IPS-20b (cell line): ENCODE data around the gene IQSEC3.

Source experiments
- H3K27ac ChIP-seq: one replicate; pipeline ENCODE4 v1.5.1; 2013; ENCODE audit warnings: low read length
- H3K27me3 ChIP-seq: 2 replicates; pipeline ENCODE4 v1.6.1; 2013; ENCODE audit warnings: mild to moderate bottlenecking, low read length, inconsistent platforms; ENCODE audit not compliant: insufficient read depth
- H3K36me3 ChIP-seq: 2 replicates; pipeline ENCODE4 v1.6.1; 2013; ENCODE audit warnings: low read depth, mild to moderate bottlenecking, inconsistent platforms, low read length, moderate library complexity; ENCODE audit not compliant: insufficient read depth
- H3K4me1 ChIP-seq: 2 replicates; pipeline ENCODE4 v1.6.1; 2013; ENCODE audit warnings: mild to moderate bottlenecking, control low read depth, inconsistent platforms, low read length, moderate library complexity; ENCODE audit not compliant: insufficient read depth
- H3K4me3 ChIP-seq: 2 replicates; pipeline ENCODE4 v1.5.1; 2013; ENCODE audit warnings: mild to moderate bottlenecking, low read length, inconsistent platforms
- H3K9ac ChIP-seq: 2 replicates; pipeline ENCODE4 v1.6.1; 2013; ENCODE audit warnings: low read depth, mild to moderate bottlenecking, inconsistent platforms, low read length, moderate library complexity
- H3K9me3 ChIP-seq: 2 replicates; pipeline ENCODE4 v1.6.1; 2013; ENCODE audit warnings: mild to moderate bottlenecking, low read depth, low read length, inconsistent platforms; ENCODE audit not compliant: insufficient read depth

Gene IQSEC3

DNA sequence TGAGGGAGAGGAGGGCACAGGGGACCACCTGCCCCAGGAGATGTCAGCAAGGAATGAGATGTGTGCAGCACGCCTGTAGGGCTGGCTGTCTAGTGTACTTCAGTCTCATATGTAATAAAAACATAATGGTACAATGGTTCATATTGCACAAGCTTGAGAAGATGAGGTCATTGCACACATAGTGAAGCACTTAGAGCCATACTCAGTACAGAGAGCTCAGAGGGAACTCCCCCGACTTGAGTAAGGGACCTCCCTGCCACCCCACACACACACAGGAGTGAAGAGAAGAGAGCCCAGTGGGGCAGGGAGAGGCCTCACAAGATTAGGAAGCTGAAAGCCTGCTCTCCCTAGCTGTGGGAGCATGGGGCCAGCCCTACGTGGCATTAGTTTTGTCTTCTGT lies 85.9 kb downstream of the IQSEC3 start:
- H3K9ac ChIP-seq, result no peak overlapping the region
- no peak overlapping the region for H3K27ac ChIP-seq
- H3K4me3 ChIP-seq, result no peak overlapping the region
- no peaks in the 10 kb centered on the region for H3K27me3 ChIP-seq
- H3K9me3 ChIP-seq, result no peaks in the 10 kb centered on the region
- H3K36me3 ChIP-seq, result no peaks in the 10 kb centered on the region
- peaks cover 9% of the 10 kb centered on the region; the same call in 1 of the 2 replicates for H3K4me1 ChIP-seq

DNA sequence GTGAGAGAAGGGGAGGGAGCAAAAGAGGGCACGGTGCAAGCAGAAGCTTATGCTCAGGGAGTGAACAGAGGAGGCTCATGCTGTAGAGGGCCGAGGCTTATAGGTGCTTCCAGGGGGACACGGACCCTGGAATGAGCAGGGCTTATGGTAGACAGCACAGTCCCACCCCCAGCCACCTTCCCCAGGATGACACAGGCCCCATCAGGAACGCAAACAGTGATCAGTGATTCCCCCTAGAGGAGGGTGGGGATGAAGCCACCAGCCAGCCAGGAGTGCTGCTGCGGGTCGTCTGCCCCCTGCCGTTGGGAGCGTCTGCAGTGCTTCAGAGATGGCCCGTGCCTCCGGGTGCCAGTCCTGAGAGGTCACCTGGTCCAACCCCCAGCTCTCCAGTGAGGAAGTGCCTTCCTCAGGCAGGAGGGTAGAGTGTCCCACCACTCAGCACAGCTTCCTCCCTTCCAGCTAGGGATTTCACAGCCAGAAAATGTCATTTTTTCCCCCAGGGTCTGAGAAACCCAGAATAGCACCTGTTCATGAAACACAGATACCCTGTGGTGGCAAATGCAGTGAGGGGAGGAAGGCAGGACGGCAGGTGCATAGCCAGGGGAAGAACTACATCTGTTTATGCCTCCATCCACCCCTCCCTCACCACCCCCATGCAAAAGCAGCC lies 86.6 kb downstream of the IQSEC3 start:
- Histone ChIP-seq H3K27ac (no peak overlapping the region), H3K36me3 (no peaks in the 10 kb centered on the region), H3K9ac (no peak overlapping the region), H3K27me3 (no peaks in the 10 kb centered on the region), H3K4me3 (no peak overlapping the region), H3K4me1 (peaks cover 9% of the 10 kb centered on the region; the same call in 1 of the 2 replicates), H3K9me3 (no peaks in the 10 kb centered on the region)

DNA sequence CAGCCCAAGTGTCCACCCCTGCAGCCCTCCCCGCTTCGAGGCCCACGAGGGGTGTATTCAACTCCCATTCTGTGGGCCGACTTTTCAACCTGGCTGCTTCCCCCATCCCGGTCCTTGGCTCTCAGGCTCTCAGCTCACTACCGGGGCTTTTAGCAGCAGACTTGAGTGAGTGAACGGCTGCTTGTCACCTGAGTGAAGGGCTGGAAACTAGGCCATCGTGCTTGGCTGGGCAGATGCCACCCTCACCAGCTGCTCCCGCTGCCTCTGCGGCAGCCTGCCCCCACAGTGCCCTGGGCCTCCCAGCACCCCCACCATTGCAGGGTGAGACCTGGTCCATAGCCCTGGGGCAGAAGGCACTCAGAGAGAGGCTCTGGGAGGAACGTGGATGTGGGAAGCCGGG lies 87.5 kb downstream of the IQSEC3 start:
- H3K9ac ChIP-seq, result no peak overlapping the region

DNA sequence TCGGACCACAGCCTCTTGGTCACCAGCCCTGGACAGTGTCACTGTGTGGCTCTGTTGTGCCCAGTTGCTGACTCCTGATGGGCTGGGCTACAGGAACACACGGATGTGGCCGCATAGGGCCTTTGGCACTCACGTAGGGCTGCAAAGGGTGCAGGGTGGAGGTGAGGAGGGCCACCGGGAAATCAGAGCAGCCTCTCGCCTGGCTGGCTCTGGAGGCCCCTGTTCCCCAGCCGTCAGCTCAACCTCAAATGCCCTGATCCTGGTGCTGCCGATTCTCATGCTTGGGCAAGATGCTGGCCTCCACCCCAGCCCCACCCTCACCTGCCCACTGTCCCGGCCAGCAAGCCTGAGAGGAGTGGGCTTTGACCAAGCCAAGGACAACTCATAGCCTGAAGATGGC lies 88.4 kb downstream of the IQSEC3 start:
- H3K27ac ChIP-seq, result no peak overlapping the region

More for the DNA sequence above, 87.5 kb downstream of the IQSEC3 start:
- peaks cover 9% of the 10 kb centered on the region; the same call in 1 of the 2 replicates for H3K4me1 ChIP-seq
- no peak overlapping the region for H3K4me3 ChIP-seq
- no peak overlapping the region for H3K27ac ChIP-seq
- no peaks in the 10 kb centered on the region for H3K27me3 ChIP-seq
- no peaks in the 10 kb centered on the region for H3K9me3 ChIP-seq
- no peaks in the 10 kb centered on the region for H3K36me3 ChIP-seq

DNA sequence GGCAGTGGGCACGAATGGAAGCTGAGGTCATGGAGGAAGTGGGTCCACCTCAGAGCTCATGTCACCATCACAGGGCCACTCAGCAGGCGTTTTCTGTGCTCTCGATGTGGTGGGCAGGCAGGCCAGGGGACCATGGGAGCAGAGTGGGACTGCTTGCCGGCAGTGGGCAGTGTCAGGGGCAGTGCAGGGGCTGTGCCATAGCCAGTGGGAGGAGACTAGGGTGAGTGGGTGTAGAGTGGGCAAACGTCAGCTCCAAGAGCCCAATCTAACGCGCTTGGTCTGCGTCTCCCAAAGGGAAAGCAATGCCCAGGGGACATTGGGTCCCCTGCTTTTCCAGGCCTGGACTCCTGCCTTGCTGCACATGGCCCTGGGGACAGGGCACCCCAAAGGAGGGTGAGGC lies 89.1 kb downstream of the IQSEC3 start:
- no peaks in the 10 kb centered on the region for H3K9me3 ChIP-seq
- no peak overlapping the region for H3K27ac ChIP-seq
- no peaks in the 10 kb centered on the region for H3K36me3 ChIP-seq
- H3K4me3 ChIP-seq, result no peak overlapping the region
- H3K9ac ChIP-seq, result no peak overlapping the region
- H3K27me3 ChIP-seq, result no peaks in the 10 kb centered on the region; the same call in 1 of the 2 replicates
- H3K4me1 ChIP-seq, result peaks cover 9% of the 10 kb centered on the region; the same call in 1 of the 2 replicates

More for the DNA sequence above, 88.4 kb downstream of the IQSEC3 start:
- no peak overlapping the region for H3K4me3 ChIP-seq
- no peaks in the 10 kb centered on the region; the same call in 1 of the 2 replicates for H3K27me3 ChIP-seq
- no peak overlapping the region for H3K9ac ChIP-seq
- H3K4me1 ChIP-seq, result peaks cover 9% of the 10 kb centered on the region; the same call in 1 of the 2 replicates
- H3K36me3 ChIP-seq, result no peaks in the 10 kb centered on the region
- no peaks in the 10 kb centered on the region for H3K9me3 ChIP-seq

DNA sequence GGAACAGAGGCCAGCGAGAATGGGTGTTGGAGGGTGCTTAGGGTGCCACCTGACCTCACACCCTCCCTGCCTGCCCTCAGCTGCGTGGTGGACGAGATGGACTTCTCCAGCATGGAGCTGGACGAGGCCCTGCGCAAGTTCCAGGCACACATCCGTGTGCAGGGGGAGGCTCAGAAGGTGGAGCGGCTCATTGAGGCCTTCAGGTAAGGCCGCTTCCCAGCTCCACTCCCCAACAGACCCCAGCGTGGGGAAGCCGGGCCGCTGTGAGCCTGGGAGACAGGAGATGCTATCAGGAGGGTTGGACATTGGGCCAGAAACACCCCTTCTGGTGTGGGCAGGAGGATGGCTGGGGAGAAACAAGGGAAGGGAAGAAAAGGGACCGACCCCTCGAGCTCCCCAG lies 90.4 kb downstream of the IQSEC3 start:
- Histone ChIP-seq H3K4me3 (no peak overlapping the region), H3K27ac (no peak overlapping the region), H3K4me1 (peaks cover 4% of the 10 kb centered on the region; the same call in 1 of the 2 replicates), H3K27me3 (no peaks in the 10 kb centered on the region; the same call in 1 of the 2 replicates), H3K9ac (no peak overlapping the region), H3K36me3 (no peaks in the 10 kb centered on the region), H3K9me3 (no peaks in the 10 kb centered on the region)

- H3K9ac ChIP-seq, result no peak overlapping the region
- no peak overlapping the region for H3K27ac ChIP-seq
- H3K4me3 ChIP-seq, result no peak overlapping the region
- peaks cover 3% of the 10 kb centered on the region; the same call in 1 of the 2 replicates for H3K4me1 ChIP-seq
- no peaks in the 10 kb centered on the region; the same call in 1 of the 2 replicates for H3K27me3 ChIP-seq
- no peaks in the 10 kb centered on the region for H3K36me3 ChIP-seq
- H3K9me3 ChIP-seq, result no peaks in the 10 kb centered on the region
Measured at GRCh38 chr12:157644-158043, 91.1 kb downstream of the IQSEC3 start.

DNA sequence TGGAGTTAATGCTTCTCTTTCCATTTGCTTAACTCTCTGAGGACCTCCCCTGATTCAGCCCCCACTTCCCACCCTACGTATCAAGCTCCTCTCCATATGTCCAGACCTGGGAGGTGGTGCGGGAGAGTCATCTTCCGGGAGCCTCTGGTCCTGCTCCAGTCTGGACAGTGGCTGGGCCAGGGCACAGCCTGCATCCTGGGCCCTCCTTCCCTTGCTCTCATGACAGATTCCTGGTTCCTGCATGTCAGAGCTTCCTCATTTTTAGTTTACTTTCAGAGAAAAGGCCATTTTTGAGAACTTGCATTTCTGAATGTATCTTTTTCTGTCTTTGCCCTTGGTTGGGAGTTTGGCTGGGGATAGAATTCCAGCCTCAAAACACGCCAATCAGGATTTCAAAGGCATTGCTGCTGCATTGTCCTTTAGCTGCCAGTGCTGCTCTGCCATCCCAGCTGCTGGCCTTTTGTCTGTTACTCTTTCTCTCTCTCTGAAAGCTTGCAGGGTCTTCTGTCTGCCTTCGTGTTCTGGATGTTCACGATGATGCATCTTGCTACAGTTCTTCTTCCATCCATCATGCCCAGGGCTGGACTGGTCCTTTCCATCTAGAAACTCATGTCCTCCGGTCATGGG lies 92.7 kb downstream of the IQSEC3 start:
- Histone ChIP-seq H3K9me3 (no peaks in the 10 kb centered on the region), H3K4me1 (no peaks in the 10 kb centered on the region), H3K9ac (no peak overlapping the region), H3K27me3 (no peaks in the 10 kb centered on the region; the same call in 1 of the 2 replicates), H3K27ac (no peak overlapping the region), H3K36me3 (no peaks in the 10 kb centered on the region), H3K4me3 (no peak overlapping the region)

DNA sequence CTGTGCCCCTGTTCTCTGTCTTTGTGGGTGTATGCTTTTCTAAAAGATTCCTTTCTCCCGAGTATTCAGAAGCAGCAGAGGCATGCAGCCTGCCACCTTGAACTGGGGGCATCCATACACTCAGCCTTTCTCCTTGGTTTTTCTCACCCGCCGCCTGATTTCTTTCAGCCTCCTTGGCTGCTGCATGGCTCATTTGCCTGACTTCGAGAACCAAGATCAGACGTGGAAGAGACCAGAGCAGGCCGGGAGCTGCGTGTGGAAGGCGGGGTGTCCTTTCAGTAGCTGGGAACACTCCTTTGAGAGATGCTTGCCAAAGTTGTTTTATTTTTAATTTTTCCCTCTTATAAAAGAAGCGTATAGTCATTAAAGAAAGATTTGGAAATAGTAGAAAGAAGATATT lies 94.3 kb downstream of the IQSEC3 start:
- H3K4me1 ChIP-seq, result no peaks in the 10 kb centered on the region
- no peak overlapping the region for H3K4me3 ChIP-seq
- no peaks in the 10 kb centered on the region for H3K36me3 ChIP-seq

GRCh38 chr12:161823-162222 lies 95.3 kb downstream of the IQSEC3 start:
- Histone ChIP-seq H3K9ac (no peak overlapping the region), H3K36me3 (no peaks in the 10 kb centered on the region), H3K27ac (no peak overlapping the region), H3K4me1 (no peaks in the 10 kb centered on the region), H3K4me3 (no peak overlapping the region), H3K9me3 (no peaks in the 10 kb centered on the region), H3K27me3 (no peaks in the 10 kb centered on the region; the same call in 1 of the 2 replicates)

More for the DNA sequence above, 94.3 kb downstream of the IQSEC3 start:
- Histone ChIP-seq H3K27ac (no peak overlapping the region), H3K9ac (no peak overlapping the region), H3K27me3 (no peaks in the 10 kb centered on the region; the same call in 1 of the 2 replicates), H3K9me3 (no peaks in the 10 kb centered on the region)

DNA sequence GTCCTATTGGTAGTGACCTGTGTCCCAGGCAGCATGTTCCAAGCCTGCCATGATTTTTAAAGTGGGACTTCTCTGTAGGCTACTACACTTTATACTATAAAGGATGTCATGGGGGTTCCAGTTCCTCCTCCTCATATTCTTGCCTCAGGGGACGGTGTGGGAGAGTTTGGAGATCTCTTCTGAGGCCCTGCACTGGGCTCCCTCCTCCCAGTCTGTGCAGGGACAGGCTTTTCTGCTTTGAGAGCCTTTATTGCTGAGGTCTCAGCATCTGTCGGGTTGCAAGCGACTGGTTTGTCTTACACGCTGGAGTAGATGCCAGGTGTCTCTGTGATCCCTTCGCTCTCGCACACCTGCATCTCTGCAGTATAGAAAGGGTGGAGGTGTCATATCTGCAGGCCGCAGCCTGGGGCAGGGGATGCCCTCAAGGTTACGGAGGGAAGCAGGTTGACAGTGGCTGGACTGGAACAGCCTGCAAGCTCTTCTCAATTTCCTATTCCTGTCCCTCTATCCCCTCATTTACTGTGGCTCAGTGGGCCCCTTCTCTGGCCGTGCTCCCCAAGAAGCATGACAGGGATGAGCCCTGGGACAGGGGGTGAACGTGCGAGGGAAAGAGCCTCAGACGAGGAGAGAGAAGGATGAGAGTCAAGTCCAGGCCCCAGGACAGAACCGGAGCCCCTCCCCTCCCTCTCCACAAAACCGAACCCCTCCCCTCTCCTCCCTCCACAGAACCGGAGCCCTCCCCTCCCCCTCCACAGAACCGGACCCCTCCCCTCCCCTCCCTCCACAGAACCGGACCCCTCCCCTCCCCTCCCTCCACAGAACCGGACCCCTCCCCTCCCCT lies 96.1 kb downstream of the IQSEC3 start:
- H3K36me3 ChIP-seq, result no peaks in the 10 kb centered on the region
- H3K9me3 ChIP-seq, result no peaks in the 10 kb centered on the region
- H3K27ac ChIP-seq, result no peak overlapping the region
- no peak overlapping the region for H3K9ac ChIP-seq
- no peak overlapping the region for H3K4me3 ChIP-seq
- no peaks in the 10 kb centered on the region; the same call in 1 of the 2 replicates for H3K27me3 ChIP-seq
- no peaks in the 10 kb centered on the region for H3K4me1 ChIP-seq
